HG03342 (cell line): ENCODE measurements around the gene BCL2L13.
A peak's percentile ranks its signal among the peaks of the same experiment; 100 is the strongest.
"Not testable (repeated sequence)": the region's sequence is repeated elsewhere in the genome, so short reads cannot be mapped to it uniquely, and the experiment has no call there.

Experiments
- ATAC-seq: cut with Tn5 transposase; IDR thresholded peaks from one replicate; pipeline ENCODE4 v1.9.1; 2021; ENCODE audit warnings: mild to moderate bottlenecking, moderate library complexity; ENCODE audit not compliant: unreplicated experiment

Gene BCL2L13

DNA sequence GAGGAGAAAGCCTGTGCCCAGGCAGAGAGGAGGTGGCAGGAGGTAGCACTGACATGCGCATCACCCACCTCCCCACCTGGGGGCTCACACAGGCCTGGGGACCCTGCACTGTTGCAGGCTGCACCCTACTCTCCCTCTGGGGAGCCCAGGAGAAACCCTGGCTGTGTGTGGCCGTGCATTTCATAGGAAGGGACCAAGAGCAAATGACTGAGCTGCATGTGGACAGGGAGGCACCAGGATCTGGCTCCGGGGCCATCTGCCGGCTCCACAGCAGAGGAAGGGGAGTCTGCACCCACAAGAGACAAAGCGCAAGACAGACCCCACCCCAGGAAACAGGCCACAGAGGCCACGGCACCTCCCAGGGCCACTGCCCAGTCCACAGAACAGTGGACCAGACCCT is 113.0 kb downstream of the BCL2L13 start:
- ATAC-seq: no peak

GRCh38 chr22:17753401-17753989 is 114.9 kb downstream of the BCL2L13 start:
- ATAC-seq: no peak

GRCh38 chr22:17754233-17754925 is 115.8 kb downstream of the BCL2L13 start:
- ATAC-seq: no peak

- no peak for ATAC-seq
Observed at GRCh38 chr22:17761138-17761488, 122.6 kb downstream of the BCL2L13 start.

- not testable (repeated sequence) for ATAC-seq
Observed at GRCh38 chr22:17763442-17763841, 124.9 kb downstream of the BCL2L13 start.

DNA sequence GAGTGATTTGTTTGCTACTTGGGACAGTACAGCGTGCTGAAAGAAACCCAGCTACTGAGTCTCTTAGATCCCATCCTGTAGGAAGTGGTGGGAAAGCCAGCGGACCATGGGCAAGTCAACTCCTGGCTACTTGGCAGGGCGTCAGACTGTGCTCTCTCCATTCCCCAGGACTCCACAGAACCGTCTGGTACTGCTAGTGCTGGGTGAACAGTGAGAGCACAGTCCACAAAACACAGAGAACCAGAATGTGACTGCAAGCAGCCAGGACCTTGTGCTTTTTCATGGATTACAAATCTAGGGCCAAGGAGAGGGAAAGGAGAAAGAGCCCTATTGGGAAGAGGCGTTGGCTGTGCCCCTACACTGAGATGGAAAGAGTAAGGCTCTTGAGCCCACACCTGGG is 125.5 kb downstream of the BCL2L13 start:
- no peak for ATAC-seq

DNA sequence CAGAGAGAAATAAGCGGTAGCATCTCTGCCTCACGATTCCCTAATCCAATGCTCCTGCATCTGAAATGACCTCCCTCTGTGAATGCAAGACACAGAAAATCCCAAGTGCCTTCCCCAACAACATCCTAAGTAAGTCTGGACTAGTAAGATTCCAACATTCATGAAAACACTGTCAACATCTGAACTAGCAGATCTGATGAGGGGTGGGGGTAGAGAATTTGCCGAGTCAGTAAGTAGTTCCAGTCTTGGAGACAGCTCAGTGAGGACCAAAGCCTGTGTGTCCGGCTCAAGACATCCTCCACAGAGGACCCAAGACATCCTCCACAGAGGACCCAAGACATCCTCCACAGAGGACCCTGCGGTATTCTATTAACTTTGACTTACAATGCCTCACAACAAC is 126.3 kb downstream of the BCL2L13 start:
- not testable (repeated sequence) for ATAC-seq

- peak; percentile 66 for ATAC-seq
Observed at GRCh38 chr22:17767233-17768065, 128.9 kb downstream of the BCL2L13 start.

DNA sequence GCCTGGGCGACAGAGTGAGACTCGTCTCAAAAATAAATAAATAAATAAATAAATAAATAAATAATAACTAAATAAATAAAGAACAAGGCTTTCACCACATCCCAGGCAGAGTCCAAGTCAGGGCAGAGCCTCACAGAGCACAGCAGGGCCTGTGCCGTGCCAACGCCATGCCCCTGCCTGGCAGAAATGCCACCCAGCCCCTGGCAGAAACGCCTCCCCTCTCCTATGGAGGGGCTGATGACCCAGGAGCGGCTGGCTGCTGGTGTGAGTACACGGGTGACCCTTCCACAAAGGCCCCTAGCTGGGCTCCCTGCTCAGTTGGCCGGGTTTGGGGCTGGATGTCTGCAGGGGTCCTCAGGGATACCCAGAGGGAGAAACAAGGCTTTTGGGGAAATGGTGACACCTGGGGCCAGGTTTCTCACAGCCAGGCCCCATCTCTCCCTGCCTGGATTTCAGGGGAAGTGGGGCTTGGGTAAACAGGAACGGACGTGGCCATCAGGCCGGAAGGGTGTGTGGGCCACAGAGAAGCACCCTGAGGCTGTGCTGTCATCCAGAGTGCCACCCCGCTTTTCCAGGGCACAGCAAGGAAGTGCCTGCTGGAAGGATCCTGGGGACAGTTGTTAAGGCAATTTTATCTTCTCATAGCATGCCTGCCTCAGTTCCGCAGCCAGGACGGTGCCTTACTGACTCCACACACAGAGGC is 130.6 kb downstream of the BCL2L13 start:
- ATAC-seq: no peak

- no peak for ATAC-seq
Observed at GRCh38 chr22:17769716-17770082, 131.1 kb downstream of the BCL2L13 start.

GRCh38 chr22:17770180-17771077 is 131.9 kb downstream of the BCL2L13 start:
- no peak for ATAC-seq

GRCh38 chr22:17772249-17772957 is 133.8 kb downstream of the BCL2L13 start:
- ATAC-seq: no peak

GRCh38 chr22:17772958-17773605 is 134.5 kb downstream of the BCL2L13 start:
- no peak for ATAC-seq

DNA sequence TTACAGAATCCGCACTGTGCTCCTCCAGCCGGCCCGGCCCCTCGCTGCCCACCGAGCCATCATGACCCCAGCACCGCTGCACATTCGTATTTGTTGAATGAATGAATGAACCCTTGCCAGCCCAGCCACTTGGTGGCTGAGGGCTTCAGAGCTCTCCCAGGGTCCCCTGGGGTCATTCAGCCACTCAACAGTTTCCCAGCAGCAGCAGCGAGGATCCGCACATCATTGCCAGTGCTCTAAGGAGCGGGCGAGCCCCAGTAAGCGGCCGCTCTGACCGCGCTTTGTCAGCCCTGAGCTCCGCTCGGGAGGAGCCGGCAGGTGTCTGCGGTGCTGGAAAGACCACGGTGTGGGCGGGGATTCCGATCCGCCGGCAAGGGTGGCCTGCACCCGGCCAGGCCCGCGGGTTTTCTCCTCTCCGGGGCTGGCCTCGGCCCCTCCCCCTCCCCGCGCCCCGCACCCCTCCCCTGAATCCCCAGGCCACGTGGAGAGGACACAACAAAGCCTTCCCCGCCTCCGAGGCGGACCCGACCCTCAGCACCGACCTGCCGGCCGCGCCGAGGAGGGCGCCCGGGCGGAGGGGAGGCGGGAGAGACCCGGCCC is 135.1 kb downstream of the BCL2L13 start:
- ATAC-seq: peak; percentile 35

DNA sequence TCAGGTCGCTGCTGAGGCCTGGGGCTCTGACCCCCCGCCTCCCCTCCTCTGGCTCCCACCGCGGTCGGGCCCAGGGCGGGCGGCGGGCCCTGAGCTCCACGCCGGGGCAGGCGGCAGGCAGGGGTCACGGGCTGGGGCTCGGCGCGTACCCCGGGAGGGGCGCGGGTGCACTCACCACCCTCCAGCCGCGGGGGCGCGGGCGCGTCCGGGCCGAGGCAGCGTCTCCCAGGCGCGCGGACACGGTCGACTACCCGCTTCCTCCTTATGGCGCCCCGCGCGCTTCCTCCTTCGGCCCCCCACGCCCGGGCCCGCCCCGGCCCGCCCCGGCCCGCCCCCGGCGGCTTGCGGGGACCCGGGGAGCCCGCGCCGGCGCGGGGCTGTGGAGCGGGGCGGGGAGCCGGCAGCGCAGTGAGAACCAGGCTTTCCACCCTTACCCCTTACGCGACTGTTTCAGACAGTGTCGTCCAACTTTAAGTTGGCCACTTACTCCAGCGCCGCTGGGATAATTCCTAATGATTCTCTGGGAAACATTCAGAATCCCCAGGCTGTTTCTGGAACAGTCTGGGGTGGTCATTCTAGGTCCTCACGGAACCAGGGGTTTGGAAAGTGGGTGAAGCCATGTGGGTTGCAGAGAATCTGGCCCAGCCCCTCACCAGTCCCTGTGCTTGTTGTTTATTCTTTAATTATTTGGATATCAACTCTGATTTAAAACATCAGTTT is 135.8 kb downstream of the BCL2L13 start, which contains the start of gene BID:
BID (minus strand) TSS at position 264 of the 720 bp plus-strand sequence. CDS start 24,353 bp downstream, outside the sequence.
- peak; percentile 29 for ATAC-seq

GRCh38 chr22:17774926-17775685 is 136.5 kb downstream of the BCL2L13 start:
- no peak for ATAC-seq

- no peak for ATAC-seq
Observed at GRCh38 chr22:17775781-17776465, 137.4 kb downstream of the BCL2L13 start.
